Tibial artery (tissue), 4 donors: ENCODE measurements around the gene SLC38A1.

Experiments
- DNase-seq, 2 donors: peaks; one replicate each; pipeline ENCODE4 v3.0.0-alpha.2; 2019
- H3K27ac ChIP-seq, 2 donors: fragments of 200-600 bp; sonication (generic) in 1 of 2; 1 replicate in 1 of 2; 2 replicates in 1 of 2; pipeline ENCODE4 v1.5.1; 2018 to 2019; ENCODE audit warnings: mild to moderate bottlenecking in 1 of 2
- H3K27me3 ChIP-seq, 2 donors: fragments of 200-600 bp; sonication (generic) in 1 of 2; one replicate each; pipeline versions ENCODE4 v1.5.1 to v1.6.0; 2016 to 2019
- H3K36me3 ChIP-seq, 3 donors: fragments of 200-600 bp; sonication (generic) in 2 of 3; one replicate each; pipeline ENCODE4 v1.5.1; 2016 to 2019; ENCODE audit warnings: mild to moderate bottlenecking in 2 of 3
- H3K4me1 ChIP-seq, 4 donors: fragments of 200-600 bp; sonication (generic) in 2 of 4; 1 replicate in 3 of 4; 2 replicates in 1 of 4; pipeline ENCODE4 v1.5.1; 2016 to 2019
- H3K4me3 ChIP-seq, 2 donors: fragments of 200-600 bp; sonication (generic) in 1 of 2; 1 replicate in 1 of 2; 2 replicates in 1 of 2; pipeline ENCODE4 v1.5.1; 2018 to 2019; ENCODE audit warnings: mild to moderate bottlenecking in 2 of 2
- H3K9me3 ChIP-seq, 3 donors: fragments of 200-600 bp; sonication (generic) in 1 of 3; one replicate each; pipeline ENCODE4 v1.5.1; 2016 to 2019
- CTCF ChIP-seq, 2 experiments: fragments of 200-600 bp in 1 of 2; fragments of 450-650 bp in 1 of 2; IDR thresholded peaks; one replicate each; pipeline ENCODE4 v1.5.1; 2017 to 2019; ENCODE audit warnings: antibody characterized with exemption in 2 of 2, mild to moderate bottlenecking in 1 of 2, moderate library complexity in 1 of 2
- intact Hi-C: fragments of 100-400 bp; cut with DNase I; formaldehyde crosslinking; loops from one replicate; pipeline ENCODE4 v1.15.0; 2023; ENCODE audit warnings: low total_unique reads

Gene SLC38A1

GRCh38 chr12:46246021-46246700 is 22.7 kb downstream of the SLC38A1 start:
- DNase-seq: no peak
- TF ChIP-seq CTCF (IDR thresholded peaks at IDR 0.05): no peak
- no peaks in the 10 kb centered on the region for H3K9me3 ChIP-seq
- H3K27ac ChIP-seq: no peak overlapping the region
- intact Hi-C loops: no loop called here
- no peaks in the 10 kb centered on the region for H3K27me3 ChIP-seq
- peaks cover 0 to 7% (median 3%) of the 10 kb centered on the region in 4 donors for H3K4me1 ChIP-seq
- peaks cover 0 to 8% (median 3%) of the 10 kb centered on the region in 3 donors for H3K36me3 ChIP-seq
- H3K4me3 ChIP-seq: no peak overlapping the region

GRCh38 chr12:46244997-46245396 is 23.8 kb downstream of the SLC38A1 start:
- no peak for DNase-seq

GRCh38 chr12:46244273-46244915 is 24.4 kb downstream of the SLC38A1 start:
- H3K4me1 ChIP-seq: peaks cover 0 to 7% (median 1%) of the 10 kb centered on the region in 4 donors

More at GRCh38 chr12:46244997-46245396, 23.8 kb downstream of the SLC38A1 start:
- H3K4me3 ChIP-seq: no peak overlapping the region
- TF ChIP-seq CTCF (IDR thresholded peaks at IDR 0.05): no peak
- no peaks in the 10 kb centered on the region for H3K27me3 ChIP-seq
- H3K36me3 ChIP-seq: peaks cover 6 to 8% (median 6%) of the 10 kb centered on the region in 3 donors
- H3K27ac ChIP-seq: no peak overlapping the region
- H3K9me3 ChIP-seq: no peaks in the 10 kb centered on the region
- peaks cover 0 to 7% (median 1%) of the 10 kb centered on the region in 4 donors for H3K4me1 ChIP-seq
- intact Hi-C loops: no loop called here

GRCh38 chr12:46242569-46242968 is 26.3 kb downstream of the SLC38A1 start:
- TF ChIP-seq CTCF (IDR thresholded peaks at IDR 0.05): no peak
- intact Hi-C loops: no loop called here
- Histone ChIP-seq H3K4me1 (peaks cover 0 to 7% (median 1%) of the 10 kb centered on the region in 4 donors), H3K36me3 (peaks cover 8 to 19% (median 15%) of the 10 kb centered on the region in 3 donors), H3K4me3 (no peak overlapping the region), H3K27ac (no peak overlapping the region), H3K9me3 (no peaks in the 10 kb centered on the region), H3K27me3 (no peaks in the 10 kb centered on the region)
- no peak for DNase-seq

More at GRCh38 chr12:46244273-46244915, 24.4 kb downstream of the SLC38A1 start:
- intact Hi-C loops: no loop called here
- no peak for TF ChIP-seq CTCF (IDR thresholded peaks at IDR 0.05)
- Histone ChIP-seq H3K9me3 (no peaks in the 10 kb centered on the region), H3K27ac (no peak overlapping the region), H3K27me3 (no peaks in the 10 kb centered on the region), H3K36me3 (peaks cover 8 to 12% (median 12%) of the 10 kb centered on the region in 3 donors), H3K4me3 (no peak overlapping the region)
- no peak for DNase-seq

- H3K9me3 ChIP-seq: no peaks in the 10 kb centered on the region
- no peak for TF ChIP-seq CTCF (IDR thresholded peaks at IDR 0.05)
- no peak overlapping the region for H3K4me3 ChIP-seq
- H3K36me3 ChIP-seq: peaks cover 0 to 19% (median 15%) of the 10 kb centered on the region in 3 donors
- H3K4me1 ChIP-seq: peaks cover 0 to 20% (median 7%) of the 10 kb centered on the region in 4 donors
- no peak overlapping the region for H3K27ac ChIP-seq
- intact Hi-C loops: no loop called here
- DNase-seq: no peak
- no peaks in the 10 kb centered on the region for H3K27me3 ChIP-seq
Measured at GRCh38 chr12:46240436-46240835, 28.4 kb downstream of the SLC38A1 start.
